ENCODE measurements around the gene SLC16A3.

Gene SLC16A3

GRCh38 chr17:82226146-82226808 is 2.6 kb upstream of the SLC16A3 start:
- no peak overlapping the region for H3K27ac Mint-ChIP-seq
- peaks cover 5% of the 10 kb centered on the region for H3K4me1 Mint-ChIP-seq (ENCODE audit: low read depth)
- H3K36me3 Mint-ChIP-seq (ENCODE audit: low read depth): peaks cover 2% of the 10 kb centered on the region
- no peaks in the 10 kb centered on the region for H3K27me3 Mint-ChIP-seq (ENCODE audit: low read depth)
- H3K4me3 Mint-ChIP-seq: no peak overlapping the region
- H3K9me3 Mint-ChIP-seq: no peaks in the 10 kb centered on the region

DNA sequence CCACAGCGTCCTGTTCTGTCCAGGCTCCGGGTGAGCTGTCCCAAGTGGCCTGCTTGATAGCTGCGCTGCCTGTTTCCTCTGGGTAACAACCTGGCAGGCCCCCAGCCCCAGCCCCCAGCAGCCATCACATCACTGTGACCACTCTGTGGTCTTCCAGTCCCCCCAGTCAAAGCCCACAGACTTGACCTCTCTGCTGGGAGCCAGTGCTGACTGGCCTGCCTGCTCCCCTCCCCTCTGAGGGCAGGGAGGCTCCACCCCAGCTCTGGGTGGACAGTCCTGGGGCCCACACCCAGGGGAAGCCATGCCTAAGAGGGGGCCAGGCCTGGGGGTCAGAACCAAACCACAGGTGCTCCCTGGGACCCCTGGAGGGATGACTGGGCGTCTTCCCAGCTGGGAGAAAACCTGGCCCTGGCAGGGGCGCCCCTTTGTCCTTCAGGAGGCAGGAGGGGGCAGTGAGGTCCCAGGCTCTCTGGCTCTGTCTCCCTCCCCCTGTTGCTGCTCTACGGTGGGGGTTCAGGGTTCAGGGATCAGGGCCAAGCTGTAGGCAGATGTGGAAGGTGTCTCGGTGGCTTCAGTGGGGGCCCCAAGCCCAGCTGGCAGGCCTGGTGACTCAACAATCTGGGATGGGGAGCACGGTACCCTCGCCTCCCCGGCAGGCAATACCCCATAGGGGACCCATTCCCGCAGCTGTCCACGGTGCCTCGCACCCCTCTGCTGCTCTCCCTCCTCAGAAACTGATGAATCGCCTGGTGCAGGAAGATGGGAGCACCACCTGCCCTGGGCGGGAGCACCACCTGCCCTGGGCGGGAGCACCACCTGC is 1.8 kb upstream of the SLC16A3 start:
- Mint-ChIP-seq H3K27ac (peak overlapping the region; percentile 72), H3K36me3 (ENCODE audit: low read depth) (peaks cover 2% of the 10 kb centered on the region), H3K4me1 (ENCODE audit: low read depth) (peaks cover 5% of the 10 kb centered on the region), H3K9me3 (no peaks in the 10 kb centered on the region), H3K27me3 (ENCODE audit: low read depth) (no peaks in the 10 kb centered on the region), H3K4me3 (peak overlapping the region; percentile 21)

DNA sequence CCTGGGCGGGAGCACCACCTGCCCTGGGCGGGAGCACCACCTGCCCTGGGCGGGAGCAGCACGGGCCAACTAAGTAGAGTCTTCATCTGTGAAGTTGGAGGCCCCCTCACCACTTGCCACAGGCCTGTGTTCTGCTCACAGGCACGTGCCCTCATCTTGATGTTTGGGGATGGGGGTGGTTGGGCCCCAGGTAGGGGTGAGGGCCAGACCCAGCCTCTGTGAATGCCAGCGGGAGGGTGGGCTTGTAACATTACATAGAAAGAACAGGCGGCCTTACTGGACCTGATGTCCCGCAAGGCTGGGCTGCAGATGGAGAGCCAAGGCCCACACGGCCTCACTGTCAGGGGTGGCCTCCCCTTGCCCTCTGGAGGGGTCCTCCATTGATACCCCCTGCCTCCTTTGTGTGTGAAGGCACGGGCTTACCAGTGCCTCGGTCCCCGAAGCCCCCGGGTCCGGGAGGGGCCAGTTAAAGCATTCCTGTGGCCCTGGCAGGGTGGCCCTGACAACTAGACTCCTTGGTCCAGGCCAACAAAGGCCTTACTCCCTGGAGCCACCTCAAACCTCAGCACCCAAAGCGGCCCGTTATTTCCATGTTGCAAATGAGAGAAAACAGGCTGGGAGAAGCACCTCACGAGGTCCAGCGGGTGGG is 1.1 kb upstream of the SLC16A3 start:
- peak overlapping the region; percentile 88 for H3K4me3 Mint-ChIP-seq
- H3K4me1 Mint-ChIP-seq (ENCODE audit: low read depth): peaks cover 5% of the 10 kb centered on the region
- no peaks in the 10 kb centered on the region for H3K27me3 Mint-ChIP-seq (ENCODE audit: low read depth)
- peaks cover 2% of the 10 kb centered on the region for H3K36me3 Mint-ChIP-seq (ENCODE audit: low read depth)
- H3K27ac Mint-ChIP-seq: peak overlapping the region; percentile 72
- H3K9me3 Mint-ChIP-seq: no peaks in the 10 kb centered on the region

- H3K4me1 Mint-ChIP-seq (ENCODE audit: low read depth): peaks cover 5% of the 10 kb centered on the region
- no peaks in the 10 kb centered on the region for H3K27me3 Mint-ChIP-seq (ENCODE audit: low read depth)
- H3K9me3 Mint-ChIP-seq: no peaks in the 10 kb centered on the region
- peak overlapping the region; percentile 88 for H3K27ac Mint-ChIP-seq
- H3K36me3 Mint-ChIP-seq (ENCODE audit: low read depth): peaks cover 3% of the 10 kb centered on the region
- H3K4me3 Mint-ChIP-seq: peak overlapping the region; percentile 88
Observed at GRCh38 chr17:82228278-82228841, 482 bp upstream of the SLC16A3 start.

GRCh38 chr17:82229698-82230608 is 1.1 kb downstream of the SLC16A3 start:
- H3K9me3 Mint-ChIP-seq: no peaks in the 10 kb centered on the region
- H3K4me1 Mint-ChIP-seq (ENCODE audit: low read depth): peaks cover 9% of the 10 kb centered on the region
- no peaks in the 10 kb centered on the region for H3K27me3 Mint-ChIP-seq (ENCODE audit: low read depth)
- peak overlapping the region; percentile 84 for H3K27ac Mint-ChIP-seq
- H3K4me3 Mint-ChIP-seq: peak overlapping the region; percentile 92
- peaks cover 5% of the 10 kb centered on the region for H3K36me3 Mint-ChIP-seq (ENCODE audit: low read depth)

DNA sequence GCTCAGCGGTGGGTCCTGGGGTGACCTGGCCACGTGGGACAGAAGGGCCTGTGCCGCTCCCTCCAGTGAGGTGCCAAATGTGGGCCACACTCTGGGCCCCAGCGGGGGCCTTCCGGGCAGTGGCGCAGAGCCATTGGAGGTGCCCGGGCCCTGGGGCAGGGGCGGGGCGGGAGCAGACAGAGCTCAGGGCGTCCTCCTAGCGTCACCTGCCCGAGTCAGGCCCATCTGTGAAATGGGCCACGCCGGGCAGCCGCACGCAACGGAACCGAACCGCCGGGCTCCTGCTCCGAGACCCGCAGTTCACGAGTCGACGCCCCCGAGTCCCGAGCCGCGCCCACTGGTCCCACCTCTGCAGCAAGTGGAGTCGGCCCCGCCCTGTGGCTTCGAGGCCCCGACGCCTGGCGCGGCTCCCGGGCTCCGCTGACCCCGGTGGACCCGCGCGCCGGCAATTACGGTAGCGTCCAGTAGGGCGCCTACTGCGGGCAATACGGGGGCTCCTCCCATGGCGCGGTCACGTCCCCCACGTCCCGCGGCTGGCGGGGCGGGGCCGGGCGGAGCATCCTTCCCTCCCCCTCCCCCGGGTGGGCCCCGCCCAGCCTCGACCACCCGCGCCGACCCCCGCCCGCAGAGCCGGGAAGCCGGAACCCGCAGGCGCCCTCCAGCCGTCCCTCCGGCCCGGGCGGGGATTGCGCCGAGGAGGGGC is 1.9 kb downstream of the SLC16A3 start:
- no peaks in the 10 kb centered on the region for H3K27me3 Mint-ChIP-seq (ENCODE audit: low read depth)
- peaks cover 9% of the 10 kb centered on the region for H3K4me1 Mint-ChIP-seq (ENCODE audit: low read depth)
- peaks cover 5% of the 10 kb centered on the region for H3K36me3 Mint-ChIP-seq (ENCODE audit: low read depth)
- no peak overlapping the region for H3K27ac Mint-ChIP-seq
- H3K4me3 Mint-ChIP-seq: peak overlapping the region; percentile 92
- no peaks in the 10 kb centered on the region for H3K9me3 Mint-ChIP-seq

GRCh38 chr17:82231312-82231561 is 2.4 kb downstream of the SLC16A3 start:
- Mint-ChIP-seq H3K36me3 (ENCODE audit: low read depth) (peaks cover 5% of the 10 kb centered on the region), H3K4me1 (ENCODE audit: low read depth) (peaks cover 11% of the 10 kb centered on the region), H3K4me3 (no peak overlapping the region), H3K9me3 (no peaks in the 10 kb centered on the region), H3K27me3 (ENCODE audit: low read depth) (no peaks in the 10 kb centered on the region), H3K27ac (no peak overlapping the region)

- Mint-ChIP-seq H3K27me3 (ENCODE audit: low read depth) (no peaks in the 10 kb centered on the region), H3K27ac (no peak overlapping the region), H3K36me3 (ENCODE audit: low read depth) (peaks cover 5% of the 10 kb centered on the region), H3K4me3 (no peak overlapping the region), H3K4me1 (ENCODE audit: low read depth) (peaks cover 11% of the 10 kb centered on the region), H3K9me3 (no peaks in the 10 kb centered on the region)
Observed at GRCh38 chr17:82231562-82232321, 2.9 kb downstream of the SLC16A3 start.

GRCh38 chr17:82232322-82232820 is 3.5 kb downstream of the SLC16A3 start:
- Mint-ChIP-seq H3K9me3 (no peaks in the 10 kb centered on the region), H3K4me1 (ENCODE audit: low read depth) (peaks cover 11% of the 10 kb centered on the region), H3K27ac (no peak overlapping the region), H3K4me3 (no peak overlapping the region), H3K36me3 (ENCODE audit: low read depth) (peaks cover 5% of the 10 kb centered on the region), H3K27me3 (ENCODE audit: low read depth) (no peaks in the 10 kb centered on the region)

DNA sequence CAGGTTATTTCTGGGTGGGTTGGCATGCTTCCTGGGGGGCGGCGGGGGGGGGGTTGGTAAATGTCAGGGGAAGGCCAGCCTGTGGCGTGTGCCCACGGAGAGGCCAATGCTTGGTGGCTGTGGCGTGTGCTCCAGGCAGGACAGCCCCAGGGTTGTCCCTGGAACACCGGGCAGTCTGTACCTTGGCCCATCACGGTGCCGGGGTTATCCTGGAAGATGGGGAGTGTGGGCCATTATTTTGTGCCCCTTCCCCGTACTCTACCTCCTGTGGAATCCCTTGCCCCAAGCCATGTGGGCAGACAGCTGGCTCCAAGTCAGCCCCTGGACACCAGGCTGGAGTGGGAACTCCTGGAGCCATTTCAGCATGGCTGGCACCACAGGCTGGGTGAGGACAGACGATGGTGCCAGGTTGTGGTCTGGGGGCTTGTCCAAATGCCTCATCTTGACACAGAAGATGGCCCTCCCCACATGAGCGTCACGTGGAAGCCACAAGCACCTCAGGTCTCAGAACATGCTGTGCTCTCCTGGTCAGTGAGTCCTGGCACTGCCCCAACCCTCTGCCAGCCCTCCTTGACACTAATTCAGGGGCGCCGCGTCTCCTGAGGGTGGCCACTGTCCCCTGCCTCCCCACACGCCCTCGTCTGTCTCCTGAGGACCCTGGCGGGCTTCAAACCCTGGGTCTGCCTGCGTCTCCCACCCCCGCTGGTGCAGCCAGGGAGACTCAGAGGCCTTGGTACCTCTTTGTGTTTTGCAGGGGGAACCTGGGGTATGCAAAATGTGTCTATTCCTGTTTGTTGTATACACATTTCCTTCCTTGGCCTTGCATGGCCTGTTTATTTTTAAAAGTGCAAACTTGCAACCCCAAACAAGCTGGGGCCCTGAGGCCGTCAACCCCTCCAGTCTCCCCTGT is 4.3 kb downstream of the SLC16A3 start:
- Mint-ChIP-seq H3K9me3 (no peaks in the 10 kb centered on the region), H3K27me3 (ENCODE audit: low read depth) (no peaks in the 10 kb centered on the region), H3K36me3 (ENCODE audit: low read depth) (peaks cover 8% of the 10 kb centered on the region), H3K4me3 (peak overlapping the region; percentile 51), H3K27ac (peak overlapping the region; percentile 75), H3K4me1 (ENCODE audit: low read depth) (peaks cover 14% of the 10 kb centered on the region)

DNA sequence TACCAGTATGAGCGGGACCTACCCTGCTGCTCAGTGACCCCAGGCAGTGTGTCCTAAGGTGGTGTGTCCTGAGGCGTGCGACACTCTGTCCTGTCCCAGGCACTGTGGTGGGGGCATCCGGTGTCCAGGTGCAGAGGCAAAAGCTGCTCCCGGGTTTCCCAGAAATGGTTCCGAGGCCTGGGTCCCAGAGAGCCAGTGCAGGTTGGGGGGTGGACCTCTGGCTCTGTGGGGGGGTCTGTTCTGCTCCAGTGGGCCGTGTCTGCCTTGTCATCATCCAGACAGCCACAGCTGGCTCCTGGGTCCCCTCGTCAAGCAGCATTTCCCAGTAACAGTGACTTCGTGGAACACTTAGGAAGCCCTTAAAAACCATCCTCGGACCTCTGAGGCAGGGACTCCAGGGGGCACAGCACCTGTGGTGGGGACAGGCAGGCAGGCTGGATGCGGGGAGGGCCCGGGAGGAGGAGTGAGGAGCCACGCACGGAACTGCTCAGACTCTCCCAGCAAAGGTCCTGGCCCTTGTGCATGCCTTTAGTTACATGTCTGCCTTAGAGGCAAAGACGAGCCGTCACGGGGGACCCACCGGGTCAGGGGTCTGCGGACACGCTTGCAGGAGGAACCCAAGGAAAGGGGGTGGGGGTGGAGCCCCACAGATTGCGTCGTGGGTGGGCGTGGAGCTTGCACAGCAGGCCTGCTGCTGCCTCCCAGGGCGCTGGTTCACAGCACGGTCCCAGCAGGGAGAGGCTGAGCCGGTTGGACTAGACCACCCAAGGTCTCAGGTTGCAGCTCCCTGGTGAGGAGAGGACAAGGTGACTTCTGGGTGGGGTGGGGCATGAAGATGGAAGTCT is 5.6 kb downstream of the SLC16A3 start:
- H3K4me3 Mint-ChIP-seq: no peak overlapping the region
- H3K36me3 Mint-ChIP-seq (ENCODE audit: low read depth): peaks cover 10% of the 10 kb centered on the region
- H3K9me3 Mint-ChIP-seq: no peaks in the 10 kb centered on the region
- H3K4me1 Mint-ChIP-seq (ENCODE audit: low read depth): peaks cover 18% of the 10 kb centered on the region
- no peaks in the 10 kb centered on the region for H3K27me3 Mint-ChIP-seq (ENCODE audit: low read depth)
- H3K27ac Mint-ChIP-seq: no peak overlapping the region

Data from T-helper 1 cell treated with Interleukin-12 subunit alpha and Interleukin-12 subunit beta and Interleukin-4 antibody, amounts not matched to agents 30 μg/mL and 1 μg/mL, for 36 hours (primary cell).